Measurements from ENCODE around the gene PLCB1.

DNA sequence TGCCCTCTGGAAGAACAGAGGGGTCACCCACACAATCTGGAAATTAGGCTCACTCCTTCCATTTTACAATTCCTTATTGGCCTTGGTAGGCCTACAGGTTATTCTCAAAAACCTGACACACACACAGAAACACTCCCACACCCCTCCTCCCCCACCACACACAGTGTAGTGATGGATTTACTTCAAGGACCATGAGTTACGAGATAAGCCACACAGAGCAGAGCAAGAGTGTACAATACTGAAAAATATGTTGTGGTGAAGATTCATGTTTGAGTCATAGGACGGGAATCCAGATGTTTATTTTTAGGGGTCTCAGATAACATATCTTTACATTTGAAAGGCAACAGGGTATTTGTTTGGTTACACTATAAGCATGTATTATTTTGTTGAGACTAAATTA, 291.9 kb downstream of the PLCB1 start:
- TF ChIP-seq, protein P1, sequence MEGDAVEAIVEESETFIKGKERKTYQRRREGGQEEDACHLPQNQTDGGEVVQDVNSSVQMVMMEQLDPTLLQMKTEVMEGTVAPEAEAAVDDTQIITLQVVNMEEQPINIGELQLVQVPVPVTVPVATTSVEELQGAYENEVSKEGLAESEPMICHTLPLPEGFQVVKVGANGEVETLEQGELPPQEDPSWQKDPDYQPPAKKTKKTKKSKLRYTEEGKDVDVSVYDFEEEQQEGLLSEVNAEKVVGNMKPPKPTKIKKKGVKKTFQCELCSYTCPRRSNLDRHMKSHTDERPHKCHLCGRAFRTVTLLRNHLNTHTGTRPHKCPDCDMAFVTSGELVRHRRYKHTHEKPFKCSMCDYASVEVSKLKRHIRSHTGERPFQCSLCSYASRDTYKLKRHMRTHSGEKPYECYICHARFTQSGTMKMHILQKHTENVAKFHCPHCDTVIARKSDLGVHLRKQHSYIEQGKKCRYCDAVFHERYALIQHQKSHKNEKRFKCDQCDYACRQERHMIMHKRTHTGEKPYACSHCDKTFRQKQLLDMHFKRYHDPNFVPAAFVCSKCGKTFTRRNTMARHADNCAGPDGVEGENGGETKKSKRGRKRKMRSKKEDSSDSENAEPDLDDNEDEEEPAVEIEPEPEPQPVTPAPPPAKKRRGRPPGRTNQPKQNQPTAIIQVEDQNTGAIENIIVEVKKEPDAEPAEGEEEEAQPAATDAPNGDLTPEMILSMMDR (IDR thresholded peaks at IDR 0.05; ENCODE audit: poor library complexity) = no peak
- TF ChIP-seq EZH2 (IDR thresholded peaks at IDR 0.05; ENCODE audit: borderline replicate concordance) (no peak), EZH2phosphoT487 (IDR thresholded peaks at IDR 0.05; ENCODE audit: low read depth, severe bottlenecking, unreplicated experiment) (no peak)

Measured in hepatocyte (in vitro differentiated cells).